Glutamatergic neuron (in vitro differentiated cells): ENCODE results near the gene GCNT1. TPM values are rescaled to one million over a fixed set of nuclear protein-coding genes. Genes with fewer than 3 reads are reported as not detected.

ENCODE experiments used
- DNase-seq: peaks from one replicate; pipeline ENCODE4 v3.0.0; 2022
- H3K27ac Mint-ChIP-seq: one replicate; pipeline ENCODE4 v1.8.0; 2020; ENCODE audit warnings: mild to moderate bottlenecking, mixed read lengths, inconsistent platforms; ENCODE audit not compliant: unreplicated experiment
- H3K27me3 Mint-ChIP-seq: one replicate; pipeline ENCODE4 v1.8.0; 2020; ENCODE audit warnings: mild to moderate bottlenecking, moderate library complexity, mixed read lengths, inconsistent platforms; ENCODE audit not compliant: unreplicated experiment
- H3K36me3 Mint-ChIP-seq: one replicate; pipeline ENCODE4 v1.8.0; 2020; ENCODE audit warnings: mild to moderate bottlenecking, mixed read lengths, inconsistent platforms; ENCODE audit not compliant: unreplicated experiment
- H3K4me1 Mint-ChIP-seq: one replicate; pipeline ENCODE4 v1.8.0; 2020; ENCODE audit warnings: mild to moderate bottlenecking, low read depth, mixed read lengths, inconsistent platforms; ENCODE audit not compliant: unreplicated experiment
- H3K4me3 Mint-ChIP-seq: one replicate; pipeline ENCODE4 v1.8.0; 2020; ENCODE audit warnings: mild to moderate bottlenecking, mixed read lengths, inconsistent platforms; ENCODE audit not compliant: unreplicated experiment
- H3K9me3 Mint-ChIP-seq: one replicate; pipeline ENCODE4 v1.8.0; 2020; ENCODE audit warnings: mild to moderate bottlenecking, moderate library complexity, mixed read lengths, inconsistent platforms; ENCODE audit not compliant: unreplicated experiment
- total RNA-seq: library from RNA; stranded (reverse); fragmentation: NEBNext Ultra II Directional; extraction: Animal tissue kit (Norgen Biotek cat#: 25700); gene quantifications from one replicate; pipeline ENCODE4 v1.2.1, GENCODE V29; 2021; ENCODE audit not compliant: unreplicated experiment
- TF ChIP-seq, protein P1 (sequence below): fragments of 200-600 bp; sonication (generic); IDR thresholded peaks from one replicate; pipeline ENCODE4 v1.5.0; 2021; ENCODE audit not compliant: partially characterized antibody, unreplicated experiment

GCNT1 gene
- total RNA-seq, 1 donor from 2014 or later, result 1.2 TPM

DNA sequence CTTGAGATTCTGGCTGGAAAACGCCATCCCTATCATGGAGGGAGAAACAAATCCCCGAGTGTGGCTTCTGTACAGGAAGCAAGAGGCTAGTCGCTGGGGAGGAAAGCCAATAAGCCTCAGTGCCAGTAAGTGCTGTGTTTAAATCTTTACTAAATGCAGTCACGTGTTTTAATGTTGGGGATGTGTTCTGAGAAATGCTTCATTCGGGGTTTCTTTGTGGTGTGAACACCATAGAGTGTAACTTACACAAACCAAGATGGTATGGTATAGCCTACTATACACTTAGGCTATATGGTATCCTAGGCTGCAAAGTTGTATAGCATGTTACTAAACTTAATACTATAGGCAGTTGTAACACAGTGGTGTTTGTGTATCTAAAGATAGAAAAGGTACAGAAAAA lies 94.7 kb downstream of the GCNT1 start:
- H3K4me1 Mint-ChIP-seq, result no peaks in the 10 kb centered on the region
- no peak overlapping the region for H3K27ac Mint-ChIP-seq
- TF ChIP-seq, protein P1, sequence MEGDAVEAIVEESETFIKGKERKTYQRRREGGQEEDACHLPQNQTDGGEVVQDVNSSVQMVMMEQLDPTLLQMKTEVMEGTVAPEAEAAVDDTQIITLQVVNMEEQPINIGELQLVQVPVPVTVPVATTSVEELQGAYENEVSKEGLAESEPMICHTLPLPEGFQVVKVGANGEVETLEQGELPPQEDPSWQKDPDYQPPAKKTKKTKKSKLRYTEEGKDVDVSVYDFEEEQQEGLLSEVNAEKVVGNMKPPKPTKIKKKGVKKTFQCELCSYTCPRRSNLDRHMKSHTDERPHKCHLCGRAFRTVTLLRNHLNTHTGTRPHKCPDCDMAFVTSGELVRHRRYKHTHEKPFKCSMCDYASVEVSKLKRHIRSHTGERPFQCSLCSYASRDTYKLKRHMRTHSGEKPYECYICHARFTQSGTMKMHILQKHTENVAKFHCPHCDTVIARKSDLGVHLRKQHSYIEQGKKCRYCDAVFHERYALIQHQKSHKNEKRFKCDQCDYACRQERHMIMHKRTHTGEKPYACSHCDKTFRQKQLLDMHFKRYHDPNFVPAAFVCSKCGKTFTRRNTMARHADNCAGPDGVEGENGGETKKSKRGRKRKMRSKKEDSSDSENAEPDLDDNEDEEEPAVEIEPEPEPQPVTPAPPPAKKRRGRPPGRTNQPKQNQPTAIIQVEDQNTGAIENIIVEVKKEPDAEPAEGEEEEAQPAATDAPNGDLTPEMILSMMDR, result no peak
- DNase-seq, result no peak
- no peaks in the 10 kb centered on the region for H3K27me3 Mint-ChIP-seq
- no peaks in the 10 kb centered on the region for H3K36me3 Mint-ChIP-seq
- no peak overlapping the region for H3K4me3 Mint-ChIP-seq
- H3K9me3 Mint-ChIP-seq, result no peaks in the 10 kb centered on the region

Other genes starting within 250 kb of the GCNT1 start
- gene RFK, start 64.8 kb upstream of the GCNT1 start, total RNA-seq, result 12.7 TPM